Measurements from ENCODE around the gene OR1J4. TPM values are rescaled to one million over a fixed set of nuclear protein-coding genes. Genes with fewer than 3 reads are reported as not detected.

Gene OR1J4
- total RNA-seq, 1 donor from 2014 or later, result not detected

DNA sequence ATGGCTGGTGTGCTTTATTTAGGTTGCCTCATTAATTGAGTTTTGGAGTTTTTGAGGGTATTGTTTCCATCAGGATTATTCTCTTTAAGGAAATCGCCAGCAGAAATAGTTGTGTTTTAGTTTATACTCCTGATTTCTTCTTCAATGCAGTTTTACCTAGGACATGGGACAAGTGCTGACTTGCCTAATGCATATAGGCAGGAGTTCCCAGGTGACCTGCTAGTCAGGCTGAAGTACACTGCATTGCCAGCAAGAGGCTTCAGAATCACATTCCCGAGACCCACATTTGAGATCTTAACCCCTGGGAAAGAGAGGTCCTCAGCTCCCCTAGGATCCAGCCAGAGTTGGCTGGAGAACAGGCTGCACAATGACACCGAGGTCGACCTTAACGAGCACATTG lies 32.4 kb downstream of the OR1J4 start:
- intact Hi-C loops (cut with DNase I), result no loop called here
- no peaks in the 10 kb centered on the region for H3K9me3 ChIP-seq
- DNase-seq (ENCODE audit: low spot score in 2 of 2), result no peak
- H3K36me3 ChIP-seq, result no peaks in the 10 kb centered on the region
- H3K4me1 ChIP-seq, result no peaks in the 10 kb centered on the region
- no peaks in the 10 kb centered on the region for H3K27me3 ChIP-seq
- no peak overlapping the region for H3K4me3 ChIP-seq
- no peak overlapping the region for H3K27ac ChIP-seq
- TF ChIP-seq, protein P1, sequence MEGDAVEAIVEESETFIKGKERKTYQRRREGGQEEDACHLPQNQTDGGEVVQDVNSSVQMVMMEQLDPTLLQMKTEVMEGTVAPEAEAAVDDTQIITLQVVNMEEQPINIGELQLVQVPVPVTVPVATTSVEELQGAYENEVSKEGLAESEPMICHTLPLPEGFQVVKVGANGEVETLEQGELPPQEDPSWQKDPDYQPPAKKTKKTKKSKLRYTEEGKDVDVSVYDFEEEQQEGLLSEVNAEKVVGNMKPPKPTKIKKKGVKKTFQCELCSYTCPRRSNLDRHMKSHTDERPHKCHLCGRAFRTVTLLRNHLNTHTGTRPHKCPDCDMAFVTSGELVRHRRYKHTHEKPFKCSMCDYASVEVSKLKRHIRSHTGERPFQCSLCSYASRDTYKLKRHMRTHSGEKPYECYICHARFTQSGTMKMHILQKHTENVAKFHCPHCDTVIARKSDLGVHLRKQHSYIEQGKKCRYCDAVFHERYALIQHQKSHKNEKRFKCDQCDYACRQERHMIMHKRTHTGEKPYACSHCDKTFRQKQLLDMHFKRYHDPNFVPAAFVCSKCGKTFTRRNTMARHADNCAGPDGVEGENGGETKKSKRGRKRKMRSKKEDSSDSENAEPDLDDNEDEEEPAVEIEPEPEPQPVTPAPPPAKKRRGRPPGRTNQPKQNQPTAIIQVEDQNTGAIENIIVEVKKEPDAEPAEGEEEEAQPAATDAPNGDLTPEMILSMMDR (IDR thresholded peaks at IDR 0.05), result no peak

DNA sequence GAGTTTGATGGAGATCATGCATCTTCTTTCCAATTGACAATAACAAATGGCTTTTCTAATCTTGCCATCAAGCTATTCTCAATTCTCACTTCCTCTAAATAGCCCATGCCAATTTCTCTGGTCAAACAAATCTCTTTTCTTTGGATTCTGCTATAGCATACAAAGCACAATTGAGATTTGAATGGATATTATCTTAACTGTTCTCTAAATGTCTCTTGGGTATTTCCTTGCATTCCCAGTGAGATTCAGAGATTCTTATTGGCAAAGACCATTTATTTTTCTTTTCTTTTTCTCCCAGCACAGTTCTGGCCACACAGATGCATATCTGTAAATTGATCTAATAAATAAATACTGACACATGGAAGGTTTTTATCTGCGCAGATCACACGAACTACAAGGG lies 33.9 kb downstream of the OR1J4 start, which contains the start of gene OR1N2:
Gene OR1N2, plus strand, starts transcription at position 301 of the 400 bp plus-strand sequence. CDS start 100 bp downstream, outside the sequence.
- Histone ChIP-seq H3K4me1 (no peaks in the 10 kb centered on the region), H3K36me3 (no peaks in the 10 kb centered on the region), H3K27me3 (no peaks in the 10 kb centered on the region), H3K4me3 (no peak within 1 kb of the TSS), H3K27ac (no peak within 1 kb of the TSS), H3K9me3 (no peaks in the 10 kb centered on the region)
- DNase-seq (ENCODE audit: low spot score in 2 of 2), result no peak
- TF ChIP-seq, protein P1 (IDR thresholded peaks at IDR 0.05), result no peak
- intact Hi-C loops (cut with DNase I), result no loop called here

DNA sequence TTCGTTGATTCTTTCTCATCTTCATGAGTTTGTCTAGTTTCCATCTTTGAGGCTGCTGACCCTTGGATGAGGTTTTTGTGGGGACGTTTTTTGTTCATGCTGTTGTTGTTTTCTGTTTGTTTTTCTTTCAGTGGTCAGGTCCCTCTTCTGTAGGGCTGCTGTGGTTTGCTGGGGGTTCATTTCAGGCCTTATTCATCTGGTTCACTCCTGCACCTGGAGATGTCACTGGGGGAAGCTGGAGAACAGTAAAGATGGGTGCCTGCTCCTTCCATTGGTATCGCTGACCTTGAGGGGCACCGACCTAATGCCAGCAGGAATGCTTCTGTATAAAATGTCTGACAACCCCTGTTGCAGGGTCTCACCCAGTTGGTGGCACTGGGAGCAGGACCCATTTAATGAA lies 42.5 kb downstream of the OR1J4 start:
- Histone ChIP-seq H3K27ac (no peak overlapping the region), H3K9me3 (no peaks in the 10 kb centered on the region), H3K4me1 (no peaks in the 10 kb centered on the region), H3K36me3 (no peaks in the 10 kb centered on the region), H3K4me3 (no peak overlapping the region), H3K27me3 (no peaks in the 10 kb centered on the region)
- intact Hi-C loops (cut with DNase I), result no loop called here
- TF ChIP-seq, protein P1 (IDR thresholded peaks at IDR 0.05), result no peak
- no peak for DNase-seq (ENCODE audit: low spot score in 2 of 2)

DNA sequence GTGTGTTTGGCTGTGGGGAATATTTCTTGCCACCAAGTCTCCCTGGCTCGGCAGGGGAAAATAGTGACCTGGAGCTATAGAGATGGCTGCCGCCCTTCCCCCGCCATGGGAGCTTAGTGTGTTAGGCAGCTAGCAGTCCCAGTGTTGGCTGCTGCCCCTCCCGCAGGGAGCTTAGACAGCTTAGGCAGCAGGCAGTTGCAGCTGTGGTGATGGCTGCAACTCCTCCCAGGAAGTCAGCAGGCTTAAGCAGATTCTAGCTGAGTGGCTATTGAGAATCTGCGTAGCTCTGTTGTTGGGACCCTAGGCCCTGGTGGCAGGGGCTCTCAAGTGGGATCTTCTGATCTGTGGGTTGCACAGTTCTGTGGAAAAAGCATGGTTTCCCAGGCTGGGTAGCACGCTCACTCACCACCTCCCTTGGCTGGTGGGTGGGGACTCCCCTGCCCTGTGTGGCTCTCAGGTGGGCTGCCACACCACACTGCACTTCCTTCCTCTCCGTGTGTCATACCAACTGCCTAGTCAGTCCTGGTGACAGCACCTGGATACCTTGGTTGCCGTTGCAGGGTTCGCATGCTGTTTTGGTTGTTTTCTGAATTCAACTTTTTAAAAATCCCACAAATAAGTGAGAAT lies 43.3 kb downstream of the OR1J4 start:
- Histone ChIP-seq H3K36me3 (no peaks in the 10 kb centered on the region), H3K9me3 (no peaks in the 10 kb centered on the region), H3K4me1 (no peaks in the 10 kb centered on the region), H3K27me3 (no peaks in the 10 kb centered on the region), H3K4me3 (no peak overlapping the region), H3K27ac (no peak overlapping the region)
- no peak for DNase-seq (ENCODE audit: low spot score in 2 of 2)
- intact Hi-C loops (cut with DNase I), result no loop called here
- TF ChIP-seq, protein P1 (IDR thresholded peaks at IDR 0.05), result no peak

DNA sequence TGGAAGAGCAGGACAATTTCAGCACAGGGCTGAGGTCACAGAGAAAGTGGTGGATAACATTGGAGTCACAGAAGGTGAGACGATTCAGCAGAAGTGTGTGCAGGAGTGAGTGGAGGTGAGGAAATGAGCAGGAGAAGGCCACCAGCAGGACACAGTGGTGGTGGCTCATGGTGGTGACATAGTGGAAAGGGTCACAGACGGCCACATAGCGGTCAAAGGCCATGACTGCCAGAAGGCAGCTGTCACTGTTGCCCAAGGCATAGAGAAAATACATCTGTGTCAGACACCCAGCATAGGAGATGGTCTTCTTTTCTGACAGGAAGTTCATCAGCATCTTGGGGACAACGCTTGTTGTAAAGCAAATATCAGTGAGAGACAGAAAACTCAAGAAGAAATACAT lies 49.0 kb downstream of the OR1J4 start:
- H3K9me3 ChIP-seq, result no peaks in the 10 kb centered on the region
- H3K36me3 ChIP-seq, result no peaks in the 10 kb centered on the region
- DNase-seq (ENCODE audit: low spot score in 2 of 2), result no peak
- no peaks in the 10 kb centered on the region for H3K27me3 ChIP-seq
- intact Hi-C loops (cut with DNase I), result no loop called here
- H3K27ac ChIP-seq, result no peak overlapping the region
- no peak overlapping the region for H3K4me3 ChIP-seq
- no peaks in the 10 kb centered on the region for H3K4me1 ChIP-seq
- TF ChIP-seq, protein P1 (IDR thresholded peaks at IDR 0.05), result no peak

Other genes with a start within 250 kb of the OR1J4 start
- 13.0 TPM for gene PTGS1, start 148.1 kb upstream of the OR1J4 start, total RNA-seq
- not detected for gene OR1J1, start 41.2 kb upstream of the OR1J4 start, total RNA-seq
- not detected for gene OR1J2, start 8.3 kb upstream of the OR1J4 start, total RNA-seq
- gene OR1N1, start 8.2 kb downstream of the OR1J4 start, total RNA-seq, result not detected
- gene OR1N2, start 34.0 kb downstream of the OR1J4 start, total RNA-seq, result not detected
- gene OR1L8, start 64.2 kb downstream of the OR1J4 start, total RNA-seq, result not detected
- not detected for gene OR1Q1, start 95.6 kb downstream of the OR1J4 start, total RNA-seq
- not detected for gene OR1B1, start 138.5 kb downstream of the OR1J4 start, total RNA-seq
- not detected for gene OR1L1, start 142.6 kb downstream of the OR1J4 start, total RNA-seq
- not detected for gene OR1L3, start 156.0 kb downstream of the OR1J4 start, total RNA-seq
- gene OR1L4, start 204.8 kb downstream of the OR1J4 start, total RNA-seq, result not detected
- not detected for gene OR1L6, start 223.2 kb downstream of the OR1J4 start, total RNA-seq

Measured in ascending aorta (tissue), 2 donors.